Peyer's patch (tissue), 4 donors: ENCODE measurements around the gene SDHAF3.

Source experiments
- CTCF ChIP-seq, 6 experiments: fragments of 450-650 bp in 4 of 6; fragments of 200-600 bp in 2 of 6; sonication (generic) in 1 of 6; IDR thresholded peaks; one replicate each; pipeline ENCODE4 v1.5.1; 2017 to 2019; ENCODE audit warnings: antibody characterized with exemption in 6 of 6, mild to moderate bottlenecking in 3 of 6, moderate library complexity in 1 of 6
- POLR2A ChIP-seq, 2 donors: fragments of 450-650 bp; IDR thresholded peaks; one replicate each; pipeline ENCODE4 v1.5.1; 2017; ENCODE audit warnings: antibody characterized with exemption in 2 of 2, mild to moderate bottlenecking in 2 of 2, moderate library complexity in 2 of 2

GRCh38 chr7:97104719-97105238 is 12.7 kb upstream of the SDHAF3 start:
- TF ChIP-seq CTCF (IDR thresholded peaks at IDR 0.05) (peak; percentile 16 to 85 (median 78)), POLR2A (IDR thresholded peaks at IDR 0.05) (no peak)
